Effector memory CD8-positive, alpha-beta T cell (primary cell): ENCODE data around the gene CEP72.
A peak's percentile ranks its signal among the peaks of the same experiment; 100 is the strongest.
"Not testable (repeated sequence)": the region's sequence is repeated elsewhere in the genome, so short reads cannot be mapped to it uniquely, and the experiment has no call there.

ENCODE experiments used
- ATAC-seq: fragments of 150-1000 bp; cut with Tn5 transposase; replicated peaks from 2 replicates; pipeline ENCODE4 v1.10.0; 2021; ENCODE audit warnings: mild to moderate bottlenecking, moderate library complexity
- DNase-seq, 3 experiments: peaks; one replicate each; pipeline ENCODE4 v3.0.0; 2021
- H3K27ac Mint-ChIP-seq, 2 donors: one replicate each; pipeline ENCODE4 v1.8.0; 2022; ENCODE audit warnings: mild to moderate bottlenecking in 2 of 2, mixed read lengths in 2 of 2, moderate library complexity in 2 of 2
- H3K27me3 Mint-ChIP-seq, 2 donors: one replicate each; pipeline ENCODE4 v1.8.0; 2022; ENCODE audit warnings: mixed read lengths in 2 of 2
- H3K36me3 Mint-ChIP-seq: one replicate; pipeline ENCODE4 v1.8.0; 2022; ENCODE audit warnings: mild to moderate bottlenecking, moderate library complexity, mixed read lengths; ENCODE audit not compliant: insufficient read depth
- H3K4me1 Mint-ChIP-seq, 2 donors: one replicate each; pipeline ENCODE4 v1.8.0; 2022; ENCODE audit warnings: low read depth in 2 of 2, mixed read lengths in 2 of 2
- H3K4me3 Mint-ChIP-seq, 2 donors: one replicate each; pipeline ENCODE4 v1.8.0; 2022; ENCODE audit warnings: mild to moderate bottlenecking in 2 of 2, mixed read lengths in 2 of 2, moderate library complexity in 2 of 2
- H3K9me3 Mint-ChIP-seq, 2 donors: one replicate each; pipeline ENCODE4 v1.8.0; 2022; ENCODE audit warnings: mixed read lengths in 2 of 2

Gene CEP72

DNA sequence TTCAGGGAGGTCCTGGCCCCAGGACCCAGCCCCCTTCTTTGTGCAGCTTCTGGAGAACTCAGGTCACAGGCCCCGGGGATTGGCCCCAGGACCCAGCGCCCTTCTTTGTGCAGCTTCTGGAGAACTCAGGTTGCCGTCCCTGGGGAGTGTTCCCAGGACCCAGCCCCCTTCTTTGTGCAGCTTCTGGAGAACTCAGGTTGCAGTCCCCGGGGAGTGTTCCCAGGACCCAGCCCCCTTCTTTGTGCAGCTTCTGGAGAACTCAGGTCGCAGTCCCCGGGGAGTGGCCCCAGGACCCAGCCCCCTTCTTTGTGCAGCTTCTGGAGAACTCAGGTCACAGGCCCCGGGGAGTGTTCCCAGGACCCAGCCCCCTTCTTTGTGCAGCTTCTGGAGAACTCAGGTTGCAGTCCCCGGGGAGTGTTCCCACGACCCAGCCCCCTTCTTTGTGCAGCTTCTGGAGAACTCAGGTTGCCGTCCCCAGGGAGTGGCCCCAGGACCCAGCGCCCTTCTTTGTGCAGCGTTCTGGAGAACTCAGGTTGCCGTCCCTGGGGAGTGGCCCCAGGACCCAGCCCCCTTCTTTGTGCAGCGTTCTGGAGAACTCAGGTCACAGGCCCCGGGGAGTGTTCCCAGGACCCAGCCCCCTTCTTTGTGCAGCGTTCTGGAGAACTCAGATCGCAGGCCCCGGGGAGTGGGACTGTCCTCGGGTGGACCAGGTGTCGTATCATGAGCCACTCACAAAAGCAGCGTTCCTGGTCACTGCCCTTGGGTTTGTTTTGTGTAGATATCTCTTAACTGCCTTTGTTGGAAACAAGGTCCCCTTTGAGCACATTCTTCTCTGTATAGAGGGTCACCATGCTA is 16.4 kb downstream of the CEP72 start:
- not testable (repeated sequence) for H3K4me3 Mint-ChIP-seq, H3K4me1 Mint-ChIP-seq, H3K27ac Mint-ChIP-seq, H3K9me3 Mint-ChIP-seq, DNase-seq, H3K27me3 Mint-ChIP-seq, ATAC-seq
- H3K36me3 Mint-ChIP-seq: peaks cover 17% of the 10 kb centered on the region

DNA sequence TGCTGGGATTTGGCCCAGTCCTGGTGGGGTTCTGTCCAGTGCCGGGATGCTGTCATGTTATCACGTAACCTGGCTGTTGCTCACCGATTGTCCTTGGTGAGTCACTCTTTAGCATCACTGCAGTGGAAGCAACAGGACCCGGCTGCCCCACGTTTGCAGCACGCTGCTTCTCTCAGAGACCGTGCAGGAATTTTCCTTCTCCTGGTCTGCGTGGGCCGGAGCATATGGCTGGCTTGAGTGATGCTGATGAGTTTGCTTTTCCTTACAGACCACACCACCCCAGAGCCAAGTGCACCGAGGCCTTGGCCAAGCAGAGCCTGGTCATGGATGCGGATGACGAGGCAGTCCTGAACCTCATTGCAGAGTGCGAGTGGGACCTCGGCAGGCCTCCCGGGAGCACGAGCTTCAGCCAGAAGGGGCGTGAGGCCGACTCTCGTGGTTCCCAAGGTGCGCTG is 21.4 kb downstream of the CEP72 start:
- no peaks in the 10 kb centered on the region for H3K4me1 Mint-ChIP-seq
- no peaks in the 10 kb centered on the region for H3K27me3 Mint-ChIP-seq
- no peak for DNase-seq
- peaks cover 17% of the 10 kb centered on the region for H3K36me3 Mint-ChIP-seq
- no peak overlapping the region for H3K27ac Mint-ChIP-seq
- ATAC-seq: no peak
- H3K4me3 Mint-ChIP-seq: no peak overlapping the region
- no peaks in the 10 kb centered on the region for H3K9me3 Mint-ChIP-seq

DNA sequence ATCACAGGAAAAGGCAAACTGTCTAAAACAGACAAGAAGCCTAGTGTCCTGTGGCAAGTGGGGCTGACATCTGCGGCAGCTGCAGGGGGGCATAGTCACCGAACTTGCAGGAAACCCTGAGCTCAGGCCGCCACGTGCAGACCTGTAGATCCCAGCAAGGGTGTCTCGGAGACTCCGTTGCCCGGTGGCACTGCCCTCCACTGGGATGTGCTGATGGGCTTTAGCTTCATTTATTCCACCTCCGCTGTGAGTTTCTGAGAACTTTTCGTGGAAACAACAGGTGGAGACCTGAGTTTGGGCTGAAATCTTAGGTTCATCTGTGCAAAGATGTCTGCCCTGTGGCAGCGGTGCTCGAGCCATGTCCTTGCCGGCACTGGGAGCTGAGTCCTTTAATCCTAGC is 22.1 kb downstream of the CEP72 start:
- no peak overlapping the region for H3K27ac Mint-ChIP-seq
- no peaks in the 10 kb centered on the region for H3K27me3 Mint-ChIP-seq
- no peak for DNase-seq
- H3K4me3 Mint-ChIP-seq: no peak overlapping the region
- H3K9me3 Mint-ChIP-seq: no peaks in the 10 kb centered on the region
- peaks cover 17% of the 10 kb centered on the region for H3K36me3 Mint-ChIP-seq
- ATAC-seq: no peak
- H3K4me1 Mint-ChIP-seq: no peaks in the 10 kb centered on the region

DNA sequence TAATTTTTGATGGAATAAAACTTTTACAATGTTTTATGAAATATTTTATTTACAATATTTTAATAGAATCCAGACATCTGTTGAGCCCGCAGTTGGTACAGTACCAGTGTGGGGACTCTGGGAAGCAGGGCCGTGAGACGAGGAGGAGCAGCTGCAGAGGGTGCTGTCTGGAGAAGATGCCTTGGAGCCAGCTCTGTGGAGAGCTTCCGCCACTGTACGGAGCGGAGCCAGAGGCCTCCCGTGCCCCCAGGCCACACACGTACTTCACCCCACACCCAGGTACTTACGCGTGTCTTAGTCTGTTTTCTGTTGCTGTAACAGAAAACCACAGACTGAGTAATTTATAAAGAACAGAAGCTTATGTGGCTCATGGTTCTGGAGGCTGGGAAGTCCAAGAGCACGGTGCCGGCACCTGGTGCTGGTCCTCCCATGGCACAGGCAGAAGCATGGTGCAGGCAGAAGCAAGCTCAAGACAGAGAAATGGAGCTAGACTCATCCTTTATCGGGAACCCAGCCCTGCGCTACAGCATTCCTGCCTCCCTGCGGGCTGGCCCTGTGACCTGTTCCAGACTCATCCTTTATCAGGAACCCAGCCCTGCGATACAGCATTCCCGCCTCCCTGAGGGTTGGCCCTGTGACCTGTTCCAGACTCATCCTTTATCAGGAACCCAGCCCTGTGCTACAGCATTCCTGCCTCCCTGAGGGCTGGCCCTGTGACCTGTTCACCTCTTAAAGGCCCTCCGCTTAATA is 23.3 kb downstream of the CEP72 start:
- Mint-ChIP-seq H3K4me3 (no peak overlapping the region), H3K4me1 (no peaks in the 10 kb centered on the region), H3K27ac (no peak overlapping the region), H3K9me3 (no peaks in the 10 kb centered on the region), H3K36me3 (peaks cover 17% of the 10 kb centered on the region), H3K27me3 (no peaks in the 10 kb centered on the region)
- no peak for DNase-seq
- no peak for ATAC-seq

DNA sequence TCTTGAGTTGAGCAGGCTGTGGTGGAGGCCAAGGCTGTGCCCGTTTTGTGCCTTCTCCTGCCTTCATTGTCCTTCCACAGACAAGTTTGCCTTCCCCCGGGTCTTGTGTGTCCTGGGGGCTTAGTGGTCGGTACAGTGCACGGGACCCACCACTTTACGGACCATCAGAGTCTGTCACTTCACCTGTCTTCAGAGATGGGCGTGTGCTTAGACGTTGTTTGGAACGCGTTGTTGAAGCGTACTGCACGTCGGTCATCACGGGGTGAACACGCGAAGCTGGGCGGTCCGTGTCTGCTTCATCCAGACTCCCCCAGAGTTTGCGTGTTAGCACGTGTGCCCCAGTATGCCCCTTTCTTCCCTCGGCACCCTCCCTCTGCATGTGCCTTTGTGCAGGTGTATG is 24.8 kb downstream of the CEP72 start:
- Mint-ChIP-seq H3K36me3 (peaks cover 18% of the 10 kb centered on the region), H3K27me3 (no peaks in the 10 kb centered on the region), H3K27ac (no peak overlapping the region), H3K4me3 (no peak overlapping the region), H3K4me1 (no peaks in the 10 kb centered on the region), H3K9me3 (no peaks in the 10 kb centered on the region)
- DNase-seq (no peak), ATAC-seq (no peak)

DNA sequence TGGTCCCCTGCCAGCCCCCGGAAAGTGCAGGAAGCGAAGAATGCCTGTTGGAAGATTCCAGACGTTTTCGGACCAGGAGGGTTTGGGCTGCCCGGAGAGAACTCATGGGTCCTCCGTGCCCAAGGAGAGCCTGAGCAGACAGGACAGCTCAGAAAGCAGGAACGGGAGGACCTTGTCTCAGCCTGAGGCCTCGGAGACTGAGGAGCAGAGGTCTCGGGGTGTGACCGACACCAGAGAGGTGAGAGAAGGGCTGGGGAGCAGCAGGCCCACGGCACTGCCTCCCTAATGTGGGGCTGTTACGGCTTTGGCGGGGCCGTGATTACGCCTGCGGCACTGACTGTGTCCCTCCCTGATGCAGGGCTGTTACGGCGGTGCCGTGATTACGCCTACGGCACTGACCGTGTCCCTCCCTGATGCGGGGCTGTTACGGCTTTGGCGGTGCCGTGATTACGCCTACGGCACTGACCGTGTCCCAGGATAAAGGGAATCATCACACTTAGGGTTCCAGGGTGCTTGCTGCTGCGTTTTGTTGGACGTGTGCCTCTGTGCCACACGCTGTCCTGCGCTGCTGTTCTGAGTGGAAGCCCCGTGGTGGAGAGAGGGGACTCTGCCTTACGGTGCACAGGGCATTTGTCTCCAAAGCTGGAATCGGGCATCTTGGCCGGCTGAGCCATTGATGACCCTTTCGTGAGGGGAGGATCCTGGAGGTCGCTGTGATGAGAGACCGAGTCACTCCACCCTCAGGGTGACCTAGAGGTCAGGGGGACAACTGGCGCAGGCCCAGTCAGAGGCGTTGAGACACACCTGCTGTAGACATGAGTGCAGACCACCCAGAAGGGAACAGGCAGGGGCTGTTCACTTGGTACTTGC is 25.7 kb downstream of the CEP72 start:
- Mint-ChIP-seq H3K9me3 (no peaks in the 10 kb centered on the region), H3K27ac (no peak overlapping the region), H3K36me3 (peaks cover 22% of the 10 kb centered on the region), H3K27me3 (no peaks in the 10 kb centered on the region), H3K4me1 (no peaks in the 10 kb centered on the region), H3K4me3 (no peak overlapping the region)
- ATAC-seq (no peak), DNase-seq (no peak)

DNA sequence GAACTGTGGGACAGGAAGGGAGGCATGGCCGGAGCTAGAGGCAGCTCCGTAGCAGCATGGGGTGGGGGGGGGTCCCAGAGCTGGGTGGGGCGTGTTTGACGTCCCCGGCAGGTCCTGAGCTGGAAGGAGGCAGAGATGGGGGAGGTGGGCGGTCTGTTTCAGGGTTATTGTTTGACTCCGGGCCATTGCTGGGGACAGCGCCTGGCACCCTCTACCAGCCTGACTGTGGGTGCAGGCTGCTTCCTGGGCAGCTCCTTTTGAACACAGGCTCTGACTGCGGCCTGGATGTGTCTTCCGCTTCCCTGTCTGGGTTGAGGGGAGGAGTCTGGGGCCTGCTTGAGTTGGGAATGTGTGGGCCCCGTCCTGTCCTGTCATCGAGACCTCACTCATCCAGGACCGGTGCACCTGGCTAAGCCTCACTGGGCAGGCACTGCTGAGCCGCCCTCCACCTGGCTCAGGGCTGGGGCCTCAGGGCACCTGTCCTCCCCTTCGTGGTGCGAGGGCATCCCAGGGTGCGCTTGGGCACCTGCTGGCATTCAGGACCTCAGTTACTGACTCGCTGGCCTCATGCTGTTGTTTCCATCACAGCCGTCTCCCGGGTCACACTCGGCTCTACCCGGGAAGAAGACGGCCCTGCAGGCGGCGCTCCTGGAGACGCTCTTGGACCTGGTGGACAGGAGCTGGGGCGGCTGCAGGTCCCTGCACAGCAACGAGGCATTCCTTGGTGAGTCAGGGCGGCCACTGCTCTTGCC is 26.5 kb downstream of the CEP72 start:
- no peak for ATAC-seq
- no peak for DNase-seq
- peaks cover 20% of the 10 kb centered on the region for H3K36me3 Mint-ChIP-seq
- peak overlapping the region in 1 of 2 donors; percentile 10 for H3K27ac Mint-ChIP-seq
- H3K4me1 Mint-ChIP-seq: no peaks in the 10 kb centered on the region
- H3K4me3 Mint-ChIP-seq: no peak overlapping the region
- no peaks in the 10 kb centered on the region for H3K9me3 Mint-ChIP-seq
- no peaks in the 10 kb centered on the region for H3K27me3 Mint-ChIP-seq

DNA sequence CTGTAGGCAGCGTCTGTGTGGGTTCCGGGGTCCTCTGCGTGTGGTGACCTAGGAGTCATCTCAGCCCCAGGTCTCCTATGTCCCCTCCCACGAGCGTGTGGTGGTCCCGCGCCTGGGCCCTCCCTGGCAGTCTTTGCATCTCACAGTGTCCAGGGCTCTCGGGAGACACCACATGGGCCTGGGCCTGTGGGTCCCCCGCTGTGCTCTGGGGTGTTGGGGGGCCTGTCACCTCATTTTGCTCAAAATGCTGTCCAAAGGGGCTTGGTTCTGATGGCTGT is 27.1 kb downstream of the CEP72 start:
- Mint-ChIP-seq H3K27ac (peak overlapping the region in 1 of 2 donors; percentile 10), H3K36me3 (peaks cover 17% of the 10 kb centered on the region), H3K4me3 (no peak overlapping the region), H3K4me1 (no peaks in the 10 kb centered on the region), H3K27me3 (no peaks in the 10 kb centered on the region), H3K9me3 (no peaks in the 10 kb centered on the region)
- ATAC-seq (no peak), DNase-seq (no peak)

DNA sequence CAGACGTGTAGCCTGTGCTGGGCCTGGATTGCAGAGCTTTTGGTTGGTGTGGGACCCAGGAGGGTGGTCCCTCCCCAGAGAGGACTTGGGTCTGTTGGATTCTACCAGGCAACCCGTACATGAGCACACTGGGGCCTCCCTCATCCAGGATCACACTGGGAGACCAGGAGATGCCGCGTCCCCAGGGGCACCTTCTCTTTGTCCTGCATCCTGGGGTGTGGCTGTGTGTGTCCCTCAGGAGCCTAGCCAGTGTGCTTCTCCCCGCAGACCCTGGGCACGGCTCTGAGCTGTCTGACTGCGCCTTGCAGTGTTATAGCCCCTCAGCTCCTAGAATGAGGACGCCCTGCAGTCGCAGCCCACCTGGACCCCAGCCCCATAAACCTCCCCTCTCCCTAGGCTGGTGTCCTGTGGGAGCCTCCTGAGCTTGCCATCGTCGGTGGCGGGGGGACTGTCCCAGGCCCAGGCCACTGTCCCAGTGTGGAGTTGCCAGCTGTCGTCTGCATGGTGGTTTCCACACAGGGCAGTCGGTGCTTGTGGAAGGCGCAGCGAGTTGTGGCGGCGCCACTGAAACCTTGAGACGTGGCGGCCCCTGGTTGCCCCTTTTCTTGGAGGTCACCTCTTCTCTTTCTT is 27.6 kb downstream of the CEP72 start:
- no peak for DNase-seq
- Mint-ChIP-seq H3K27me3 (no peaks in the 10 kb centered on the region), H3K4me1 (no peaks in the 10 kb centered on the region), H3K4me3 (no peak overlapping the region), H3K36me3 (peaks cover 20% of the 10 kb centered on the region), H3K27ac (peak overlapping the region; percentile 10 to 35), H3K9me3 (no peaks in the 10 kb centered on the region)
- no peak for ATAC-seq

DNA sequence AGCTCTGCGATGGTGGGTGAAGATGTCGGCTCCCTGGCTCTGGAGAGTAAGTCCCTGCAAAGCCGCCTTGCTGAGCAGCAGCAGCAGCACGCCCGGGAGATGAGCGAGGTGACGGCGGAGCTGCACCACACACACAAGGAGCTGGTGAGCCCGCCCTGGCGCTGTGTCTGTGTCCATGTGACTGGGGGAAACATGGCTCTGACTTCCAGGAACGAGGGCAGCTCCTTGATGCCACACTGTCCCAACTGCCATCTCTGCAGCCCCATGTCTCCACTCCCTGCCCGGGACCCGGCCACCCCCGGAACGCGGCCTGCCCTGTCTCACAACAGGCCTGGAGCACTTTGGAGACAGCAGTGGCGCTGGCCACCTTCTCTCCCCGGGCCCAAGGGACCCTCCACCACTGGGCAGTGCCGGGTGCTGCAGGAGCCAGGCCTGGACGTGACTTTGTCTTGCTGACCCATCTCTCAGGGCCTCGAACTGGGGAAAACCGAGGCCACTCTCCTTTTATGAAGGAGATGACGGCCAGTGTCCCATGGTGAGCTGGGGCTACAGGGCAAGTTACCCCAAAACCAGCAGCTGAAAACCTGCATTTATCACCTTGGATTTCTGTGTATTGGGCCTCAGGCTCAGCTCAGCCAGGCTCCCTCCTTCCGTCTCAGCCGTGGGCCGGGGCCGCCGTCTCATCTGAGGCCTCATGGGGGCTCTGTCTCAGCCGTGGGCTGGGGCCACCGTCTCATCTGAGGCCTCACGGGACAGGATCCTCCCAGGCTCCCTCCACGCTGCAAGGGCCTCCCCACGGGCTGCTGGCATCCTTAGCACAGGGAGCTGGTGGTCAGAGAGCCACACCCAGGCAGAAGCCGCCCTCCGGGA is 28.6 kb downstream of the CEP72 start:
- Mint-ChIP-seq H3K4me3 (no peak overlapping the region), H3K36me3 (peaks cover 17% of the 10 kb centered on the region), H3K27me3 (no peaks in the 10 kb centered on the region), H3K4me1 (no peaks in the 10 kb centered on the region), H3K9me3 (no peaks in the 10 kb centered on the region), H3K27ac (peak overlapping the region in 1 of 2 donors; percentile 35)
- DNase-seq (no peak), ATAC-seq (no peak)

DNA sequence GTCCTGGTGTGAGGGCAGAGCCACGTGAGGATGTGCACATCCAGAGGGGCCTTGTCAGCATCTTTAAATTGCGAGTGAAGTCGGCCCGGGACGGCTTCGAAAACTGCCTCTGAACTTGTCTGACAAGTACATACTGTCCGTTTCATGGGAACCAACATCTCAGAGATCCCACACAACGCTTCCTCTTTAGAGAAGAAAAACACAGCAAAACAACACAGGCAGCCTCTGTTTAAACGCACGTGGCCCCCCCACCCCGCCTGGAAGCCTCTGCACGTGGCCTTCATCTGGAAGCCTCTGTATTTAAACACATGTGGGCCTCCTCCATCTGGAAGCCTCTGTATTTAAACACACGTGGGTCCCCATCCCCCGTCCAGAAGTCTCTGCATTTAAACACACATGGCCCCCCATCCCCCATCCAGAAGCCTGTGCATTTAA is 29.2 kb downstream of the CEP72 start:
- peaks cover 16% of the 10 kb centered on the region for H3K36me3 Mint-ChIP-seq
- no peaks in the 10 kb centered on the region for H3K4me1 Mint-ChIP-seq

DNA sequence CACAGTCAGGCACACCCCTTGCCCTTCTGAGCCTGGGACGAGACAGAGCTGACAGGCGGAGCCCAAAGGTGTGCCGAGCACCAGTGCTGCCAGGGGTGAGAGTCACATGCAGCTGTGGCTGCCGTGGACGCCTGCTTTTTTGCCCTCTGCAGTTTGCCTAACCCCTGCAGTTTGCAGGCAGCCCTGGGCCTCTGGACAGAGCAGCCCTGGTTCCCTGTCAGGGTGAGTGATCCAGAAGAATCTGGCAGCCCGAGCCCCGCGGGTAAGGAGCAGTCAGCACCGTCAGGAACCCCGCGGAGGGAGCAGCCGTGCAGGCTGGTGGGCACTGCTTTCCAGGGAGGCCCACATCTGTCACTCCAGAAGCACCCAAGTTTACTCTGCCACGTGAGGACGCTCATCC is 30.3 kb downstream of the CEP72 start:
- H3K36me3 Mint-ChIP-seq: peaks cover 13% of the 10 kb centered on the region
- no peak for DNase-seq
- ATAC-seq: no peak
- no peak overlapping the region for H3K4me3 Mint-ChIP-seq
- no peaks in the 10 kb centered on the region for H3K9me3 Mint-ChIP-seq
- H3K27me3 Mint-ChIP-seq: no peaks in the 10 kb centered on the region
- no peak overlapping the region for H3K27ac Mint-ChIP-seq
- no peaks in the 10 kb centered on the region for H3K4me1 Mint-ChIP-seq

More for the DNA sequence above, 29.2 kb downstream of the CEP72 start:
- Mint-ChIP-seq H3K9me3 (no peaks in the 10 kb centered on the region), H3K27ac (no peak overlapping the region), H3K27me3 (no peaks in the 10 kb centered on the region), H3K4me3 (no peak overlapping the region)
- ATAC-seq (no peak), DNase-seq (no peak)
